CD4-positive, alpha-beta T cell treated with Interleukin-6 at 100 ng/mL for 8 hours (primary cell): ENCODE results near the gene SLC25A45.
A peak's percentile ranks its signal among the peaks of the same experiment; 100 is the strongest.
"Not testable (repeated sequence)": the region's sequence is repeated elsewhere in the genome, so short reads cannot be mapped to it uniquely, and the experiment has no call there.

Experiments
- DNase-seq: peaks from one replicate; pipeline ENCODE4 v3.0.0-alpha.2; 2020; ENCODE audit warnings: mixed read lengths, low spot score

Gene SLC25A45

DNA sequence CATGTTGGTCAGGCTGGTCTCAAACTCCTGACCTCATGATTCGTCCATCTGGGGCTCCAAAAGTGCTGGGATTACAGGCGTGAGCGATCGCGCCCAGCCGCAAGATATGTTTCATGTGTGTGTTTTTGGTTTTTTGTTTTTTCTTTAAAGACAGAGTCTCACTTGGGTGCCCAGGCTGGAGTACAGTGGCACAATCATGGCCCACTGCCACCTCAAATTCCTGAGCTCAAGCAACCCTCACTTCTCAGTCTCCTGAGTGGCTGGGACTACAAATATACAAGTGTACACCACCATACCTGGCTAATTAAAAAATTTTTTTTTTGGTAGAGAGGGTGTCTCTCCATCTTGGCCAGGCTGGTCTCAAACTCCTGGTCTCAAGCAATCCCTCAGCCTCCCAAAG is 19.5 kb downstream of the SLC25A45 start:
- no peak for DNase-seq

- DNase-seq = no peak
These were observed 20.0 kb downstream of the SLC25A45 start for GRCh38 chr11:65362320-65362931.

DNA sequence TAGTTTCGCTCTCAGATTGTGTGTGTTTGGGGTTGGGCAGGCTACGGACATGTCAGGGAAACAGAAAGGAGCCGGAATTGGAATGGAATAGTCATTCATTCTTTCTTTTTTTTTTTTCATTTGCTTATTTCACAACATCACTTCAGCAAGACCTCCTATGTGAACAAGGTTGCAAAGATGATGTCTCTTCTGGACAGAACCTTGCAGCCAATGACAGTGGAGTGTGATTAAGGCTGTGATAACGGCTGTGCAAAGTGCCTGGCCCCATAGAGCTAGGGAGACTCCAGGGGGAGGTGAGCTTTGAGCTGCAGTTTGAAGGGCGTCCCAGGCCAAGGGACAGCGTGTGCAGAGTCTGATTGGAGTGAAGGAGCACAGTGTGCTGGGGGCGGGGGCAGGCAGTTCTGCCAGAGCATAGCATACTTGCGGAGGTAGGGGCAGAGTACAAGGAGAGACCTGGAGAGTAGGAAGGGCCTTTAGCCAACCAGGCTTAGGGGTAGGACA is 24.5 kb downstream of the SLC25A45 start:
- no peak for DNase-seq

- DNase-seq = no peak
These were observed 26.0 kb downstream of the SLC25A45 start for GRCh38 chr11:65356394-65356972.

- DNase-seq = no peak
These were observed 26.6 kb downstream of the SLC25A45 start for GRCh38 chr11:65355776-65356393.

DNA sequence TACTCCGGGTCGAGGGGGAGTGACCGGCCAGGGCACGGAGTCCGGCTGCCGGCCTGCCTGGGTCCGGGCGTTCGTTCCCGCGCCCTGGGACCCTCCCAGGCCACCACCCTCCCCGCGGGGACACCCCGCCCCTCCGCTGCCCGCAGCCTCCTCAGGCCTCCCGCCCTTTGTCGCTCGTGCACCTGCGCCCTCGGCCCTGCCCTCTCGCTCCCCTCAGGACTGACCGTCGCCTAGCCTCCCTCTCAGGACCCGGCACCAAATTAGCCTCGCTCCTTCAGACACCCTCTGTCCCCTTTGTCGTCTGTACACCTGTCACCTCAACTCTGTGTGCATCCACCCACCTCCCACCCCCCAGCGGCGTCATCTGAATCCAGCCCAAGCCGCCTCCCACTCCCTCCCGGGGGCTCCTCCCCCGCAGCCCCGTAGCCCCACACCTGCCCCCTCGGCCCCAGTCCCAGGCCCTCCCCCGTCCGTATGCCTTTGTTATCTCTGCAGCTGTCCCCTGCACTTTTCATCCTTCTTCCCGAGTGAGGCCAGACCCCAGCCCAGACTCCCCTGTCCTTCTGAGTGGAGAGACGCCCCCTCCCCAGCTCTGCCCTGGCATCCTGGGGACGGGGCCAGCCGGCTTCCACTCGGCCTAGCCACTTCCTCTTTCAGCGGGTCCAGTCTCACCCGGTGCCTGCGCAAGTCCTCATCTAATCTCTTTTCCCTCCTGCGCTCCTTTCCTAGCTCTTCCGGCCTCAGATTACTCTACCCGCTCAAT is 27.3 kb downstream of the SLC25A45 start:
- peak; percentile 47 for DNase-seq

DNA sequence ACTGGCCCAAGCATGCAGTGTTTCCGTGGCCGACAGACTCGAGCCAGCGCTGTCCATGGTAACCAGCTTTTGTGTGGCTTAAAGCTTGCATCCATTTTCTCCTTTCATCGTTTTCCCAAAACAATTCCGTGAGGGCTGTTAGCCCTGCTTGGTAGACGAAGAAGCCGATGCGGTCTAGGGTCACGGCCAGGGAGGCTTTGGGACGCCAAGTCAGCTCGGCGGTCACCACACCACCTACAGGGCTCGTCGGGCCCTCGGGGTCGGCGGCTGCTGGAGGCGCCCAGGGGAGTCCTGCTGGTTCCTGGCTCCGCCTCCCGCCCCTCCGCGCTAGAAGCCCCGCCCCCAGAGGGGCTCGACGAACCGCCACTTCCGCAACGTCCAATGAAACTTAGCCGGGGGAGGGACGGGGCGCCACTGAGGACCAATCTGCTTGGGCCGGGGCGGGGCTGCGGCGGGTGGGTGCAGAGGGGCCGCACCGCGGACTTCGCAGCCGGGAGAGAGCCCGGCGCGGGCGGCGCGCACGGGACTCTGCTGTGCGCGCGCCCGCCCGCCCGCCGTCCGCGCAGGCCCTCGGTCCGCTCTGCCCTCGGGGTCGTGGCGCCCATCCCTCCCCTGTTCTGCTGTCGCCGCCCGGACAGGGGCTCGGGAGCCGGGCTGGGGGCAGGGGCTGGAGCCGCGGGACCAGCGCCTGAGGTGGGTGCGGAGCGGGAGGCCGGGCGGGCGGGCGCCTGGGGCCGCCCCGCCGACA is 28.0 kb downstream of the SLC25A45 start, which contains the start of gene TIGD3:
Gene TIGD3 (plus strand): TSS at position 487 of the 748 bp plus-strand sequence. CDS start 1,058 bp downstream, outside the sequence.
- DNase-seq = peak; percentile 97

DNA sequence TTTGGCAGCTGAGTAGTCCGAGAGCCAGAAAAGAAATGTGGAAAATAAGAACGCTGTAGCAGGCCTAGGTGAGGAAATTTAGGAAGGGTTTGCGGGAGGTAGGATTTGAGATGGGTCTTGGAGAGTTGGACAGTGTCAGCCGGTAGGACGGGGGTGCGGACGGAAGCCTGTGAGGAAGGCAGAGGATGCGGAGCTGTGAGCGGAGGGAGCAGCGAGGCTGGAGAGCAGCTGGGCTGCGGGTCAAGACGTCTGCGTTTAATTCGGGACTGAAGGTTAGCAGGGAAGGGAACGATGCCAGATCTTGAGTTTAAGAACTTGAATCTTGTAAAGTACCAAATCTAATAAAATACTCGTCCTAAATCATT is 28.6 kb downstream of the SLC25A45 start:
- DNase-seq = no peak

DNA sequence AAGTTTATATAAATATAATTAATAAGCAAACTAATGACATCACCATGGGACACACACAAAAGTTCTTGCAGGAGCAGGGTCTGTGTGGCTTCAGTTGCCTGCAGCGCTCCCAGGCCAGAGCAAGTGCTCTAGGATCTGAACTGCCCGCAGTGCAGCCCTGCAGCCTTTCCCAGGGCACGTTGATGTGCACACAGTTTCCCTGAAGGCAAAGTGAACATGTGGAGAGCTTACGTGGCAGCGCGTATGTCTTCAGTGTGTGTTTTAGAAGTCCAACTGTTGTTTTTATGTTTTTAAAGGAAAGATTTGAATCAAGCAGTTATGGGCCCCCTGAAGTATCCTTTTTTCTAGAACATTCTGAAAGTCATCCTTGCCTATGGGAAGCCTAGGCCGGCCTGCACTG is 29.1 kb downstream of the SLC25A45 start:
- no peak for DNase-seq

GRCh38 chr11:65352783-65353182 is 29.7 kb downstream of the SLC25A45 start:
- no peak for DNase-seq

DNA sequence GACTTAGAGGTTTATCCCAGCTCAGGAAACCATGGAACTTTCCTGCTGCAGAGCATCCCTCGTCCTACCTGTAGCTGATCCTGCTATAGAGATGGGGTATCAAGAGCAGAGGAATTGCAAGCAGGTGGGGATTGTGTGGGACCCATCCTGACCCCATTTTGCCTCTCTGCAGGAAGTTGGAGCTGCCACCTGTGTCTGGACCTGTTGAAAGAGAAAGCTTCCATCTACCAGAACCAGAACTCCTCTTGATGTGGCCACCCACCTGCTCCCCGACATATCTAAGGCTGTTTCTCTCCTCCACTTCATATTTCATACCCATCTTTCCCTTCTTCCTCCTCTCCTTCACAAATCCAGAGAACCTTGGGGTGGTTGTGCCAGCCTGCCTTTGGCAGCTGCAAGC is 30.9 kb downstream of the SLC25A45 start:
- no peak for DNase-seq

- DNase-seq = no peak
These were observed 40.6 kb downstream of the SLC25A45 start for GRCh38 chr11:65341856-65342255.

DNA sequence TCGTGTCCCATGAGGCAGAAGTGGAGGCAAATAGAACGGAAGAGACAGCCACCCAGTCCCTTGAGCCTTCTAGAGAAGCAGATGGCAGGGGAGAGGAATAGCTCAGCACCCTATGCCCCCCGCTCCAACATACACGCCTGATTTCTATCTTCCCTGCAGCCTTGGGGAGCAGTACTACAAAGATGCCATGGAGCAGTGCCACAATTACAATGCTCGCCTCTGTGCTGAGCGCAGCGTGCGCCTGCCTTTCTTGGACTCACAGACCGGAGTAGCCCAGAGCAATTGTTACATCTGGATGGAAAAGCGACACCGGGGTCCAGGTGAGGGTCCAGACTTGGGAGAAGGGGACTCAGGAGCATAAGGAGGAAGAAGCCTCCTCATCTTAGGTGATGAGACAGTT is 42.2 kb downstream of the SLC25A45 start:
- no peak for DNase-seq

GRCh38 chr11:65338676-65339075 is 43.8 kb downstream of the SLC25A45 start:
- no peak for DNase-seq

DNA sequence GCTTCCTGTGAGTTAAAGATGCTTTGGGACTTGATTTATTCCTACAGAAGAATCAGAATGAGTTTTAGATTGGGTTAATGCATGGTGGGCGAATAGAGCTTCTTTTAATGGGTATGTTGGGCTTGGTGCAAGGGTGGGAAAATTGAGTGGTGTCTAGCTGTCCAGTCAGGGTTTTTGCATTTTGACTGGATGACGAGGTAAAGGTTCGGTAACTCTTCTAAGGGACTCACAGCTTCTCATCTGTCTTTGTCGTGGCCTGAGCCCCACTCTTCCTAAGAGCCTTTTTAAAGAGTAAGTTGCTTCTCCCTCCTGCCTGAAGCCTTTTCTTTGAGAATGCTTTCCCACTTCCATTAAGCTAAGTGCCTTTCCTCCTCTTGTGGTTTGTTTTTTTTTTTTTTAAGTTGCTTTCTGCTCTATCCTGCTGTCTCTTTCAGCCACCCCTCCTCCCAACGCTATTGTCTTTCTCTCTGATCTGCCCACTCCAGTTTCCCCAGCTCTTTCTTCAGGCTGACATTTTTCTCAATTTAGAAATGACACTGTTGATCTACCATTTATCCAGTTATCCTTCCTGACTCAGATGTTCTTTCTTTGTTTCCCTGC is 47.6 kb downstream of the SLC25A45 start:
- DNase-seq = no peak

DNA sequence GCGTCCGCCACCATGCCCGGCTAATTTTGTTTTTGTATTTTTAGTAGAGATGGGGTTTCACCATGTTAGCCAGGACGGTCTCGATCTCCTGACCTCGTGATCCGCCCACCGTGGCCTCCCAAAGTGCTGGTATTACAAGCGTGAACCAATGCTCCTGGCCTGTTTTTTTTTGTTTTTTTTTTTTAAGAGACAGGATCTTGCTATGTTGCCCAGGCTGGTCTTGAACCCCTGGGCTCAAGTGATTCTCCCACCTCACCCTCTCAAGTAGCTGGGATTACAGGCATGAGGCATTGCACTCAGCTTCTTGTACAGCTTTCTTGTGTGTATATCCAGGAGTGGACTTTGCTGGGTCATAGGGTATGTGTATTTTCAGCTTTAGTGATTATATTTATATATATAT is 49.9 kb downstream of the SLC25A45 start:
- not testable (repeated sequence) for DNase-seq

GRCh38 chr11:65330544-65330943 is 51.9 kb downstream of the SLC25A45 start:
- DNase-seq = no peak

GRCh38 chr11:65329944-65330403 is 52.5 kb downstream of the SLC25A45 start:
- DNase-seq = peak; percentile 82

- DNase-seq = no peak
These were observed 53.0 kb downstream of the SLC25A45 start for GRCh38 chr11:65329478-65329877.

DNA sequence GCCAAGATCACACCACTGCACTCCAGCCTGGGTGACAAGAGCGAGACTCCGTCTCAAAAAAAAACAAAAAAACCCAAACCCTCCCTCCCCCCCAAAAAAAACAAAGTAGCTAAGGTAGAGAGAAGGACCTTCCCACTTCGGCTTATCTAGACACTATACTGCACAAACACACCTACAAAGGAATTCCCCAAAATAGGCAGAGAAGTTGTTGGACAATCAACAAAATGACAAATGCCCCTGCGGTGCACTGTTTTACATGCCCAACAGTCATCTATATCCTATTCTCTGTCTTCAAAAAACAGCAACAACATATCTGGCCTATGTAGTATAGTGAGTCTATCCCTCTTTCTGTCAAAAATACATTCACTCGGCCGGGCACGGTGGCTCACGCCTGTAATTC is 55.4 kb downstream of the SLC25A45 start:
- no peak for DNase-seq

DNA sequence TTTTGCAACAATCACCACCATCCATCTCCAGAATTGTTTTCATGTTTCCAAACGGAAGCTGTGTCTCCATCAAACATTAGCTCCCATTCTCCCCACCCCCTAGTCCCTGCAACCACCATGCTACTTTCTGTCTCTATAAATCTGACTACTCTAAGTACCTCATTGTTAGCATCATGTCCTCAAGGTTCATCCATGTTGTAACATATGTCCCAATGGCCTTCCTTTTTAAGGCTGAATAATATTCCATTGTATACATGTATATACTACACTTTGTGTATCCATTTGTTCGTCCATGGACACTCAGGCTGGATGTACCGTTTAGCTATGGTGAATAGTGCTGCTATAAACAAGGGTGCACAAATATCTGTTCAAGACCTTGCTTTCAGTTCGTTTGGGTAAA is 57.0 kb downstream of the SLC25A45 start:
- no peak for DNase-seq
